IPS-15b (cell line): ENCODE results near the gene LINC00632.

Experiments
- H3K27me3 ChIP-seq: one replicate; pipeline ENCODE4 v1.6.1; 2013; ENCODE audit warnings: low read length; ENCODE audit not compliant: control insufficient read depth, insufficient read depth
- H3K36me3 ChIP-seq: one replicate; pipeline ENCODE4 v1.6.1; 2013; ENCODE audit warnings: low read length; ENCODE audit not compliant: control insufficient read depth, insufficient read depth
- H3K4me1 ChIP-seq: one replicate; pipeline ENCODE4 v1.6.1; 2013; ENCODE audit warnings: mild to moderate bottlenecking, low read length; ENCODE audit not compliant: control insufficient read depth, insufficient read depth
- H3K4me3 ChIP-seq: one replicate; pipeline ENCODE4 v1.5.1; 2013; ENCODE audit warnings: low read depth, low read length
- H3K9ac ChIP-seq: one replicate; pipeline ENCODE4 v1.6.1; 2013; ENCODE audit warnings: low read depth, mild to moderate bottlenecking, low read length
- H3K9me3 ChIP-seq: one replicate; pipeline ENCODE4 v1.6.1; 2013; ENCODE audit warnings: mild to moderate bottlenecking, low read length; ENCODE audit not compliant: control insufficient read depth, insufficient read depth

Gene LINC00632

DNA sequence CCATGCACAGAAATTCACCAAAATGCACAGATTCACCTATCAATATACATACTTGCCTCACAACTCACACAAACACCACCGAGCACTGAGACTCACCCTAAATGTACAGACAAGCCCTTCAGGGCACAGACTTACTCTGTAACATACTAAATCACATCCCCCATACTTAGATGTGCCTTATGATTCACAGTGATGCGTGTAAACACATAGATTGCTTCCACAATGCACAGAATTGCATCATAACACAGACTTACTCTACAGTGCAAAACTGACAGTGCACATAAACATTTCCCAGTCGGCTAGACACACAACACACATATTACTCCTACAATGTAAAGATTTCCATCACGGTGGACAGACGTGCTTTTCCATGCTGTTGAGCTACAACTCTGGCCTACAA, 6.2 kb downstream of the LINC00632 start:
- Histone ChIP-seq H3K4me1 (peaks cover 4% of the 10 kb centered on the region), H3K36me3 (peaks cover 2% of the 10 kb centered on the region), H3K9ac (no peak overlapping the region), H3K4me3 (no peak overlapping the region), H3K9me3 (peaks cover 2% of the 10 kb centered on the region), H3K27me3 (no peaks in the 10 kb centered on the region)

DNA sequence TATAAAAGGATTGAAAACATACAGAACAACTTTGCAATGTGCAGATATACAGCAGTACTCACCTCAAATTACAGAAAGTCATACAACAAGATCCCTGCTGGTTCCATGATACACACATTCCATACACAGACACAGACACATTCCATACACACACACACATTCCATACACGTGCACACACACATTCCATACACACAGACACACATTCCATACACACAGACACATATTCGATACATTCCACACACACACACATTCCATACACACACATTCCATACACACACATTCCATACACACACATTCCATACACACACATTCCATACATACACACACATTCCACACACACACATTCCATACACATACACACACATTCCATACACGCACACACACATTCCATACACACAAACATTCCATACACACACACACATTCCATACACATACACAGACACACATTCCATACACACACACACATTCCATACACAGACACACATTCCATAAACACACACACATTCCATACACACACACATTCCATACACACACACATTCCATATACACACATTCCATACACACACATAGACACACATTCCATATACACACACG, 13.7 kb downstream of the LINC00632 start:
- Histone ChIP-seq H3K36me3 (no peaks in the 10 kb centered on the region), H3K9ac (no peak overlapping the region), H3K4me1 (no peaks in the 10 kb centered on the region), H3K9me3 (peaks cover 3% of the 10 kb centered on the region), H3K4me3 (no peak overlapping the region), H3K27me3 (no peaks in the 10 kb centered on the region)

DNA sequence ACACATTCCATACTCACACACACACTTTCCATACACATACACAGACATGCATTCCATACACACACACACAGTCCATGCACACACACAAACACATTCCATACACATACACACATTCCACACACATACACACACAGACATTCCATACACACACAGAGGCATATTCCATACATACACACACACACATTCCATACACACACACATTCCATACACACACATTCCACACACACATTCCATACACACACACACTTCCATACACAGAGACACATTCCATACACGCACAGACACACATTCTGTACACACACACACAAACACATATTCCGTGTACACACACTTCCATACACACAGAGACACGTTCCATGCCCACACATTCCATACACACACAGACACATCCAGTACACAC, 14.8 kb downstream of the LINC00632 start:
- Histone ChIP-seq H3K9me3 (peaks cover 3% of the 10 kb centered on the region), H3K4me3 (no peak overlapping the region)

DNA sequence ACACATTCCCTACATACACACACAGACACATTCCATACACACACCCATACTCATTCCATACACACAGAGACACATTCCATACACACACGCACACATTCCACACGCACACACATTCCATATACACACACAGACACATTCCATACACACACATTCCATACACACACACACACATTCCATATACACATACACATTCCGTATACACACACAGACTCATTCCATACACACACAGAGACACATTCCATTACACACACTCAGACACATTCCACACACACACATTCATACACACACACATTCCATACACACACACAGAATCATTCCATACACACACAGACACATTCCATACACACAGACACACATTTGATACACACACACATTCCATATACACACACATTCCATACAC, 15.2 kb downstream of the LINC00632 start:
- Histone ChIP-seq H3K36me3 (no peaks in the 10 kb centered on the region), H3K4me1 (no peaks in the 10 kb centered on the region), H3K27me3 (no peaks in the 10 kb centered on the region), H3K9ac (no peak overlapping the region), H3K4me3 (no peak overlapping the region), H3K9me3 (peaks cover 3% of the 10 kb centered on the region)

More for the DNA sequence above, 14.8 kb downstream of the LINC00632 start:
- Histone ChIP-seq H3K9ac (no peak overlapping the region), H3K27me3 (no peaks in the 10 kb centered on the region), H3K4me1 (no peaks in the 10 kb centered on the region), H3K36me3 (no peaks in the 10 kb centered on the region)

DNA sequence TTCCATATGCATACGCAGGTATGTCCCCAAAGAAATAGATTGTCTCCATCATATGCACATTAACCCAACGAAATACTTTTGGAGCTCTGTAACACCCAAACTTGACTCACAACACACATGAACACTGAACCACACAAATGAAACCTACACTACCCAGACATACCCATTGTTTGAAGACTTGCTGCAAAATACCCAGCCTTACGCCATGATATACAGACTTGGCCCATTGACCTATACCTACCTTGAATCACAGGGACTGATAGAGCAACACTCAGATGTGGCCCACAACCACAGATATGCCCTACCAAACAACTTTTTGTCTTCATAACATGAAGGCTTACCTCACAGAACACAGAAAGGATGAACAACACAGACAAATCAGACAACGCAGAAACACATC, 15.9 kb downstream of the LINC00632 start:
- H3K4me1 ChIP-seq, result no peaks in the 10 kb centered on the region
- no peak overlapping the region for H3K4me3 ChIP-seq
- no peak overlapping the region for H3K9ac ChIP-seq
- no peaks in the 10 kb centered on the region for H3K27me3 ChIP-seq
- no peaks in the 10 kb centered on the region for H3K36me3 ChIP-seq
- H3K9me3 ChIP-seq, result peaks cover 3% of the 10 kb centered on the region

DNA sequence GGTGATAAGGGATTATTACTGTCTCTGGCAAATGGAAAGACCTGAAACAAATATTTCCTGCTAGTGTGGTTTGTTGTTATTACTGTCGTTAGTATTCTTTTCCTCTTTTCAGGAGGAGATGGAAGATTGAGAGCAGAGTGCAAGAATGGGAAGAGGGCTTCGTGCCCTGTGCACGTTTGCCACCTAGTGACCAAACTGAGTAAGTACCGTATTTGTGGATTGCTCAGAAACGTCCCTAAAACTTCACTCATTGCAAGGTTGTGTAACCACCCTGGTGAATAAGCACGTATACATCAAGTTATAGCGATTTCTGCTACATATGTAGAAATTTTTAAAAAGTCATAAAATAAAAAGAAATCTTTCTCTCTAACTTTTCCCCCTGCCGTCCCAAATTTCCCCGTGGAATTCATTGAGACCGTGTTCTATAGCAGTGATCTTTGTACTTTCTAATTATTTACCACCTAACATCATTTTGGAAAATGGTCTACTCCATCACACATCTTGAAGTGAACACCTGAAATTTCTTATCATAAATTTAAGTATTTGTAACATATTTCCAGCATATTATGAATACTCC, 24.3 kb downstream of the LINC00632 start:
- no peaks in the 10 kb centered on the region for H3K27me3 ChIP-seq
- no peaks in the 10 kb centered on the region for H3K36me3 ChIP-seq

DNA sequence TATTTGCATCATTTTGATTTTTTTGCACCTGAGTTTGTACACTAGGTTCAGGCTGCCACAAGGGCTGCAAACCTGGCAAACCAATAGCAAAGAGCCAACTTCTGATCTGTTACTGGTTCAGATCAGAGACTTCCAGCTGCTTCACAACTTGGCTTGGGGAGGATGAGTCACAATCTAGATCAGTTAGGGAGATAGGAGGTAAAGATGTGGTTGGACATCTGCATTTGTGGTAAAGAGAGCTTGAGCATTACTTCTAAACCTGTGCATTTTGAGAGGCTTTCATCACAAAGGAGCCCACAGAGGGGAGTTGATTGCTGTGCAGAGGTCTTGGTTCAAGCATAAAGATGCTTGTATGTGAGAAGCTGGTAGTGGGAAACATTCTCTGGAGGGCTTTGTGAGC, 34.5 kb downstream of the LINC00632 start:
- Histone ChIP-seq H3K36me3 (no peaks in the 10 kb centered on the region), H3K9me3 (no peaks in the 10 kb centered on the region), H3K9ac (no peak overlapping the region), H3K4me1 (no peaks in the 10 kb centered on the region), H3K4me3 (no peak overlapping the region), H3K27me3 (no peaks in the 10 kb centered on the region)

More for the DNA sequence above, 24.3 kb downstream of the LINC00632 start:
- no peak overlapping the region for H3K4me3 ChIP-seq
- H3K9ac ChIP-seq, result no peak overlapping the region
- no peaks in the 10 kb centered on the region for H3K9me3 ChIP-seq
- H3K4me1 ChIP-seq, result no peaks in the 10 kb centered on the region

DNA sequence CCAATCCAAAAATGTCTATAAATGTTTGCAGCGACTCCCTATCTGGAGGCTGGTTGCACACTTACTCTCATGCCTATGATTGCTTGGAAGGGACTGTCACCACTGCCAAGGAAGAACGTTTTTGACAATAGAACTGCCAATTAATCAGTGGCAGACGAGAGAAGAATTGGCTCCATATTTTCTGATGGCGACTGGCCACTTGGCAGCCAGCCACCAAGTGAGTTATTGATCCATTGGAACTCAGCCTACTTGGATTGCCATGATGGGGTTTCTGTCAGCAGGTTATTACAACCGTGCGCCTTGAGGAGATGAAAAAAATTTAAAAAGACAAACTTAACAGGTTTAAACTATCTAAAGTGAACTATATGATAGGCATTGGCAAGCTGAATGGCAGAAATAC, 47.4 kb downstream of the LINC00632 start:
- Histone ChIP-seq H3K4me1 (no peaks in the 10 kb centered on the region), H3K4me3 (no peak overlapping the region)

DNA sequence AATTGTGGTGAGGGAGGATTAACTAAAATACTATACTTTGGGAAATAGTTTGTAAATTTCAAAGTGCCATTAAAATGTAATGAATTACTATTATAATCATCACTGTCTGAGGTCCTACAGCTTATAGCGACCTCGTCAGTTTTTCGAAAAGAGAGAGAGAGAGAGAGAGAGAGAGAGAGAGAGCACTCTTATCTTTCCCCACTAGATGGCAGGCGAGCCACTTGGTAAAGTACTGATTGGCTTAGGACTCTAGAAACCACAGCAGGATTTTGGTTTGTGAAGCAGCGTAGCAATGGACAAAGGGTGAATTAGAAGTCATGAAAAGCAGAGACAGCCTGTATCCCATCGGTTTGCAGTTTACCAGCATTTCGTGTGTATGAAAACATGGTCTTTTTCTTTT, 52.5 kb downstream of the LINC00632 start:
- Histone ChIP-seq H3K4me3 (no peak overlapping the region), H3K4me1 (peaks cover 6% of the 10 kb centered on the region), H3K9ac (no peak overlapping the region), H3K36me3 (no peaks in the 10 kb centered on the region), H3K27me3 (peaks cover 18% of the 10 kb centered on the region), H3K9me3 (no peaks in the 10 kb centered on the region)

More for the DNA sequence above, 47.4 kb downstream of the LINC00632 start:
- Histone ChIP-seq H3K27me3 (no peaks in the 10 kb centered on the region), H3K9me3 (no peaks in the 10 kb centered on the region), H3K36me3 (no peaks in the 10 kb centered on the region), H3K9ac (no peak overlapping the region)

DNA sequence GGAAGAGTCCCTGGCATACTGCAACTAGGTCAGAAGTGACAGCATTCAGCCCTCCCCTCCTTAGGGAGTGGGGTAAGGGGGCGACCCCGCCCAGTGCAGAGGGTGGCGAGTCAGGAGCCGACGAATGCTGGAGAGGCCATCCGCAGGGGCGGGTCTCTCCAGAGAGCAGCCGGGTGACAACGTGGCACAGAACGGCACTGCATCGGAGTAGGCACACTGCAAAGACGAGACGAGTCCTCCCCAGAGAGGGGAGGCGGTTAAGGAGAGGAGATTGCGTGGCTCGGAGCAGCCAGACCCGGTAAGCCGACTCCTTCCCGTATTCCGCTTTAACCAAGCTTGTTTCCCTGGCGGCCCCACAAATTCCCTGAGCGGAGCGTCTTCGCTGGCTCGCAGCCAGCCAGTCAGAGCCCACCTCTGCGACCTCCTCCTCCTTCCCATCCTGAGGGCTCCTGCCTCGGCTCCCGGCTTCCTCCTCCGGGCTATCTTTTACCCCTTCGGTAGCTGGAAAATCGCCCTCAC, 54.9 kb downstream of the LINC00632 start:
- no peaks in the 10 kb centered on the region for H3K9me3 ChIP-seq
- H3K9ac ChIP-seq, result peak overlapping the region; percentile 91
- H3K36me3 ChIP-seq, result no peaks in the 10 kb centered on the region
- peak overlapping the region; percentile 87 for H3K4me3 ChIP-seq
- peaks cover 18% of the 10 kb centered on the region for H3K27me3 ChIP-seq
- peaks cover 6% of the 10 kb centered on the region for H3K4me1 ChIP-seq

DNA sequence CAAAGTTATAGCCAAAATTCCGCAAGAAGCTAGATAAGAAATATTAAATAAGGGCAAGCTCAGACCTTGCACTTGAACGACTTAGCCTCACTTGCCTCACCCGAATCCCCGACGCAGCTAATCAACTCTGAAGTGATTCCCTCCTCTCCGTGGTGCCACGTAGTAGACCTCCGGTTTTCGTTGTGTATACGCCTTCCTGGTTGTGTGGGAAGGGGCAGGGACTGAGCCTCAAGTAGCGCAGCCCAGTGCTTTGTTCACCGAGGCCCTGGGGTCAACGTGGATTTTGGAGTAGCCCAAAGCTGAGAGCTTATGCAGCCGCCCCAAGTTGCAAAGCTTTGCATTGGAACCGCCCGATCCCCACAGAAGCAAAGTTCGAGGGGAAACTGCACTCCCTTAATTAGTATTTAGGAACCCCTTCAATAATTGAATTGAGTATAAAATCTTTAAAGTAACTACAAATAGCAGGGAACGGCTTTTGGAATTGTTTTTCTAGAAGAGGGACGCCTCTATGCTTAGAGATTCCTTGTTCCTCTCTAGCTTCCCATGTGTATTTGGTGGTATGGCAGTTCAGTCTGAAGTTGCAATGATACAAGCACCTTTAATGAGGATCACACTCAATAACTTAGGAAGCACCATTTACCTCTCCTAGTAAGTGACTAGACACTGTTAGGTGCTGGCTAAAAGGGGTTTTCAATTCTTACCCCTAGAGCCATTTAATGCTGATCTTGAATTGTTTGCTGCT, 55.7 kb downstream of the LINC00632 start:
- Histone ChIP-seq H3K36me3 (no peaks in the 10 kb centered on the region), H3K9ac (peak overlapping the region; percentile 91), H3K9me3 (no peaks in the 10 kb centered on the region), H3K27me3 (peaks cover 18% of the 10 kb centered on the region), H3K4me3 (peak overlapping the region; percentile 87), H3K4me1 (peaks cover 6% of the 10 kb centered on the region)
